HG03103 (cell line): ENCODE results near the gene QTRT2.

Experiments
- ATAC-seq: cut with Tn5 transposase; IDR thresholded peaks from one replicate; pipeline ENCODE4 v1.9.1; 2021; ENCODE audit warnings: low read depth; ENCODE audit not compliant: unreplicated experiment

The QTRT2 gene

GRCh38 chr3:114056130-114057010 is at the start of gene QTRT2, which contains the start of gene CCDC191:
QTRT2 (plus strand) TSS chr3:114056737; CDS start chr3:114065258, 8,521 bp downstream.
CCDC191 (minus strand) TSS chr3:114056526; CDS start chr3:114056466, 60 bp downstream.
- ATAC-seq, result peak; percentile 97

- peak; percentile 79 for ATAC-seq
Observed at GRCh38 chr3:114011059-114011797, 45.3 kb upstream of the QTRT2 start.

- no peak for ATAC-seq
Observed at GRCh38 chr3:114014211-114014610, 42.3 kb upstream of the QTRT2 start.

GRCh38 chr3:114019486-114019885 is 37.1 kb upstream of the QTRT2 start:
- no peak for ATAC-seq

- ATAC-seq, result no peak
Observed at GRCh38 chr3:114020907-114021306, 35.6 kb upstream of the QTRT2 start.

GRCh38 chr3:114022145-114022802 is 34.3 kb upstream of the QTRT2 start:
- ATAC-seq, result no peak

DNA sequence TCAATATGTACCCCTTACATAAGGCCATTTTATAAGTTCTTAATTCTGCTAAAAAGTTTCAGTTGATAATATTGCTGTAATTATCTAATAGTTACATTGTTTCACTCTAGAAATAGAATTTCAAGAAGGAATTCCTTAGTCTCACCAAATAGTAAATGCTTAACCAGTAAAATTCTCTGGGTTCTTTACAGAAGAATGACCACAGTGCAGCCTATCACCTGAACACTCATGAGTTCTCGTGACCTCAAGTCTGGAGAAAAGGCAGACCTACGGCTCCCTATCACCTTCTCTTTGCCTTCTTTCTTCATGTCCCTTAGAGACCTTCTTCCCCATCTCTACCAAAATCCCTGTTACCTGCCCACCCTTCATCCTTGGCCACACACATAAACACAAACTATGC is 31.1 kb upstream of the QTRT2 start:
- ATAC-seq, result no peak

- ATAC-seq, result no peak
Observed at GRCh38 chr3:114026331-114026730, 30.2 kb upstream of the QTRT2 start.

GRCh38 chr3:114033721-114034120 is 22.8 kb upstream of the QTRT2 start:
- ATAC-seq, result no peak

DNA sequence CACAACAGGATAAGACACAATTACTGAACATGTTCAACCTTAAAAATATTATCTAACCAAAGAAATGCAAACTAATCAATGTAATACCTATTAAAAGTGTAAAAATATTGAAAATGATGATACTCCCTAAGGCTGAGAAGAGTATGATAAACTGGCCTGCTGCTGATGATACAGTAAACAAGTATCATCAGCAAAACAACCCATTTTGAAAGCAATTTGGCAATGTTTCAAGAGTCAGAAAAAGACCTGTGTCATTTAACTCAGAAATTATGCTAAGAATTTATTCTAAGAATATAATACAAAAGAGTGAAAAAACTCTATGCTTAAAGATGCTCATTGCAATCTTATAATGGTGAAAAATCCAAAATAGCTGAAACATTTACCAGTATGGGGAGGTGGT is 22.3 kb upstream of the QTRT2 start:
- ATAC-seq, result no peak

DNA sequence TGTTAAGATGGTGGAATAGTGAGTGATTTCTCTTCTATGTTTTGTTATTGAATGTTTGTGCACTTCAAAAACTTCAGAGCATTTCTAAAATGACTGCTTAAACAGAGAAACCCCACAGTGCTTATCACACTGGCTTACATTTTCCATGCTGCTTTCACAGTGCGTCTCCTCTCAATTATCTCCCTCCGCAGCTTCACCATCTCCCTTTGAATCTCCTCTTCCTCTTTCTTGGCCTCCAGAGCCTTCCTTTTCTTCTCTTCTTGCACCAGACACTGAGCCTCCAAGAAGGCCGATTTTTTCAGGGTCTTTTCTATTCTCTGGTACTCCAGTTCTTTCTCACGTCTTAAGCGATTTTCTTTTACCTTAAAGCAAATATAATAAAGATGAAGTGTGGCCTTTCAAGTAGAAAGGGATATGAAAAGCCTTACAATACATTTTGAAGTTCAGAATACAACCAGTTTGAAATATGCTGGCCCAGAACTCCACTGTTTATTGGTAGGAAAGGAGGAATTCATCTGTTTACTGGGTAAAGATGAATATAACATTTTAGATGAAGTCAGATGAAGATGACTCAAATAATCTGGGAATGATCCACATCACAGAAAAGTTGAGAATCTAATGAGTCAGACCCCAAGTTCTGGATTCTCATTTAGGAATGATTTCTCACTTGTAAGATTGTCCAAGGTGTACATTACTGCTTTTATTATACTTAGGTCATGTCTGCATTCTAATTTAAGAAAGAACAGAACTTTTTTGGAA is 21.6 kb upstream of the QTRT2 start:
- no peak for ATAC-seq

DNA sequence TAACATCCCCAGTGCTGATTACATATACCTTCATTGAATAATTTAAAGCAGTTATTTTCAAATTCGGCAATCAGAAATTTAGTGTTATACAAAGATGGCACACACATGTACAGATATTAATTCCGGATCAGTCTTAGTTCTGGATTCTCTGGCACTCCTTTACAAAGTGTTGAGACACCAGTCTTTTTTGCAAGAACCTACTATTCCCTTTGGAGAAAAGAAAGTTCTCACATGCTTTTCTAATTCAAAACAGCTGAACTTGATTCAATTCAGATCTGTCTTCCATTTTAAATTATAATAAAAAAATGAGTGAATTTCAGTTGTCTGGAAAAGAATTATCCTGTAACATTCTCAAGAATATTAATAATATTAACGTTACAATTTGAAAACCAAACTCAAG is 20.6 kb upstream of the QTRT2 start:
- no peak for ATAC-seq

DNA sequence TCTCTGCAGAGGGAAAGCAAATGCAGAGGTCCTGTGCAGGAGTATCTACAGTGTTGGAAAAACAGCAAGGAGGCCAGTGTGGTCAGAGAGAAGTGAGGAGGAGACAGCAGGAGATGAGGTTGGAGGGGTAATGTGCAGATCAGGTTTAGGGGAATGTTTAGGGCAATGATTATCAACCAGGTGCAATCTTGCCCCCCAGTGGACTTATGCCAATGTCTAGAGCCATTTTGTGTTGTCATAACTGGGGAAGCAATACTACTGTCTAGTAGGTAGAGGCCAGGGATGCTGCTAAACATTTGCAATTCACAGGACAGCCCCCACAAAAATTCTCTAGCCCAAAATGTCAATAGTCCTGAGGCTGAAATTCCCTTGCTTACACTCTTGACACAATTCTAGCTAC is 13.3 kb upstream of the QTRT2 start:
- ATAC-seq, result no peak

- ATAC-seq, result no peak
Observed at GRCh38 chr3:114052216-114052615, 4.3 kb upstream of the QTRT2 start.

DNA sequence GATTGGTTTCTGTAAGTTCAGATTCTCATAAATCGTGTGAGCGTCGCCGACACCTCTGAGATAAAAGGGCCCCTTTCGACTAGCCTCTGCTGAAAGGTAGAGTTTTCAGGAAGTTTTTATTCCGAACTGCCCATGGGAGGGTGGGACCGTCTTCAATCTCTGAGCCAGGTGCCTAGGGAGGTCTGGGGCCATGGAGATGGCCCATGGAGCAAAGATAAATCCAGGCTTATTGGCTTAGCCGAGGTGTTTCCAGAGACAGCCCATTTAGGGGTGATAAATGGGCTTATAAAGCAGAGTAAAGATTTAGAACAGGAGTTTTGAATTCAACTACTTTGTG is 442 bp downstream of the QTRT2 start:
- ATAC-seq, result peak; percentile 2

DNA sequence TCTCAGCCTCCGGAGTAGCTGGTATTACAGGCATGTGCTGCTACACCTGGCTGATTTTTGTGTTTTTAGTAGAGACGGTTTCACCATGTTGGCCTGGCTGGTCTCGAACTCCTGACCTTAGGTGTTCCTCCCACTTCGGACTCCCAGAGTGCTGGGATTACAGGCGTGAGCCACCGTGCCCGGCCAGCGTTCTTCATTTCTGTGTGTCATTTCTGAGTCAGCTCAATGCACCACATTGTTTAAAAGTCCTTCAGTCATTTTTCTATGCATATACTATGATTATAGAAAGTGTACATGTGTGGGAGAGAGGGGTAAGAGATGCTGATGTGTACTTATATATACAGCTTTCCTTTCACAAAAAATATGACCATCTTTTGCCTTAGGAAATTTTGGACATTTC is 2.1 kb downstream of the QTRT2 start:
- no peak for ATAC-seq

- ATAC-seq, result no peak
Observed at GRCh38 chr3:114060906-114061655, 4.5 kb downstream of the QTRT2 start.

DNA sequence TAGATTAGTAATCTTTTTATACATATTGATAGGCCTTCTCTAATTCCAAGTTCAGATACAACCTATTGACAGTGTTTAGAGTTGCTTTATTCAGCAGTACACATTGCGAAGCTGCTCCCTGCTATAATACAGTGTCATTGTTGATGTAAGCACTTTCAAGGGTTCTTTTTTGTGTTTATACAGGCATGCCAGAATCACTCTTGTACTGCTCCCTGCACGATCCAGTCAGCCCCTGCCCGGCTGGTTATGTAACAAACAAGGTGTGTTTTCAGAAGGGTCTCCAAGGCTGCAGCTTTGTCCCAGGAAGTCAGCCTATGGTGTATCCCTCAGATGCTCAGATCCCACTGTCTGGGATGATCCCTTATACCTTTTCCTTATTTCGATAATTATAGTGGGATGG is 11.3 kb downstream of the QTRT2 start:
- no peak for ATAC-seq

DNA sequence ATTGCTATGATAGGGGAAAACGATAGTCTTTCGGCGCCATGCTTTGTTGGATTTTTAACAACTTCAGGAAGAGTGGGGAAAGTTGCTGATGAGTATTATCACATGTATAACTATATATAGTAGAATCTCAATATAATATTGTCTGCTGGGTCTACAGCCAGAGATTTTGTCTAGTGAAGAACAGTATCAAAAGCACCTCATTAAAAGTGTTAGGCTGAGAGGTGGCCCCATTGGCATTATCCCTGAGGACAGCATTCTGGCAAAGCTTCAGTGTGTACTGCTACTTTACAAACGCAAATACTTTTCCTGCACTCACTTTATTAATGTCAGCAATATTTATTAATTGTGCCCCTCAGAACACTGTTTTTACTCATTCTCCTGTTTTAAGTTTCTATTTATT is 11.8 kb downstream of the QTRT2 start:
- no peak for ATAC-seq

DNA sequence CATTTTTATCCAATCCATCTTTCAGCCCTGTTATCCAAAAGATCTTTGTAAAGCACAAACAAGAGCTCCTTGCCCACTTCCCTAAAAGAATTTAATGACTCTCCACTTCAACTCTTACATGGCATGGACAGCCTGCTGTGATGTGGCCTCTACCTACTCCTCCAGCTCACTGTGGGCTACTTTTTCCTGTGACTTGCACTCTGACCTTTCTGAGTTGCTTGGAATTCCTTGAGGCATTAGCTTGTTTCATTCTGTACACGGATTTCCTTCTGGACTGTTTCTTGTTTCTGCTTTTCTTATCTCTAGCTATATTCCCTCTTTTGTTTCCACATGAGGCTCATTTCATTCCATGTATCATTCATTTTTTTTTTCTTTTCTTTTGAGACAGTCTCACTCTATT is 15.2 kb downstream of the QTRT2 start:
- ATAC-seq, result no peak
